ENCODE data around the gene ENO2.

ENO2 gene

DNA sequence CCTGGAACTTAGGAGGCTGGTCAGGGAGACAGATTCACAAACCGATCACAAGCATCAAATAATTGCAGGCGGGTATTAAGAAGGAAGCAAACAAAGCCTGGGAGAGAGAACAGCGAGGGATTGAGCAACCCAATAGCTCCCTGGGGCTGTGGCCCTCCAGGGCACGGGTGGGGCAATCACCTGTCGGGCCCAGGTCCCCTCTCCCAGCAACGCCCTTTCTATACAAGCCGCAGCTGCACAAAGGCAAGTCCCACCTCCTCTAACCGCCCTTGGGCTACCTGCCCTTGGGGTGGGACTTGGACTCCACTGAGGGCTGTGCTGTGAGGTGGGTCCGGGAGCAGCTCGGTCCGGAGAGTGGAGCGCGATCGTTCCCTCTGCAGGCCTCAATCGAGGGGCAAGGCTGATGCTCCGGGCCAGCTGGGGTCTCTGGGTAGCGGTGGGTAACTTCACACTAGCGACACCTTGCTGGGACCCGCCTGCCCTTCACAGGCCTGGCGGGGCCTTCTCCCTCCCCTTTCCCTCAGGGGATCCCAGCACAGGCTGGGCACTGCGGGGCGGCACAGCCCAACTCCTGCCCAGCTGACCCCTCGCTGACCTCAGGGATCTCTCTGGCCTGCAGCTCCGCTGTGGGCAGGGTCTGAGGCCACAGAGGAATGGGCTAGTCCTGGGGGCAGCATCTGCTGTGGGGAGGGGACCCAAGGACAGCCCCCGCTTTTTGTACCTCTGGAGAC is 48.1 kb downstream of the ENO2 start:
- DNase-seq, result no peak

DNA sequence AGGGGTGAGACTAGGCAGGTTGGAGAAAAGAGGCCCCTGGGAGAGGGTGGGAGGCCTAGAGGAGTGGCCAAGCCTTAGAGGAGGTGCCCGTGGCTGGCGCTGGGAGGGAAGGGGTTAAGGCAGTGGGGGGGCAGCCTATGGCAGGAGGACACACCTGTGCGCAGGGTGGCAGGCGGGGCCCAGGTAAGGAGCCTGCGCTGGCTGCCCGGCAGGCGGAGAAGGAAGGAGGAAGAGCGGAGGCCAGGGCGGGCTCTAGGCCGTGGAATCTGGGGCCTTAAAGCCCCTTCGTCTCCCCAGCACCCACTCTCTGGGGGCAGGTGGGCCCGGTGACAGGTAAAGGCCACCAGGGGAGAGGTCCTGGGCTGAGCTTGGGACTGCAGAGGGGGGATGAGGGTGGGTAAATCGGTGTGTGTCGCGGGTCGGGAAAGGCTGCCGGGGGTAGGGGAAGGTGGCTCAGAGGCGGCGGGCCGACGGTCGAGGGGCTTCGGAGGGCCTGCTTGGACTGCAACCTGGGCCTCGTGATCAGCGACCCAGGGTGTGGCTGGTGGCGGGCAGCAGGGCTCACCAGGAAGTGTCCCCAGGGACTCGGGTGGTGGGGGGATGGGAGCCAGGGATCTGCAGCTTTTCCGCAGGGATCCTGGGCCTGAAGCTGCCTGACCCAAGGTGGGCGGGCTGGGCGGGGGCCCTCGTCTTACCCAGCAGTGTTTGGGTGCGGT is 48.8 kb downstream of the ENO2 start:
- no peak for DNase-seq

- DNase-seq, result no peak
Measured at GRCh38 chr12:6963791-6964413, 49.5 kb downstream of the ENO2 start.

GRCh38 chr12:6964605-6965025 is 50.2 kb downstream of the ENO2 start:
- no peak for DNase-seq

- DNase-seq, result peak; percentile 76
Measured at GRCh38 chr12:6965026-6965661, 50.8 kb downstream of the ENO2 start.

GRCh38 chr12:6965714-6966113 is 51.3 kb downstream of the ENO2 start:
- no peak for DNase-seq

GRCh38 chr12:6966351-6966750 is 52.0 kb downstream of the ENO2 start:
- no peak for DNase-seq

DNA sequence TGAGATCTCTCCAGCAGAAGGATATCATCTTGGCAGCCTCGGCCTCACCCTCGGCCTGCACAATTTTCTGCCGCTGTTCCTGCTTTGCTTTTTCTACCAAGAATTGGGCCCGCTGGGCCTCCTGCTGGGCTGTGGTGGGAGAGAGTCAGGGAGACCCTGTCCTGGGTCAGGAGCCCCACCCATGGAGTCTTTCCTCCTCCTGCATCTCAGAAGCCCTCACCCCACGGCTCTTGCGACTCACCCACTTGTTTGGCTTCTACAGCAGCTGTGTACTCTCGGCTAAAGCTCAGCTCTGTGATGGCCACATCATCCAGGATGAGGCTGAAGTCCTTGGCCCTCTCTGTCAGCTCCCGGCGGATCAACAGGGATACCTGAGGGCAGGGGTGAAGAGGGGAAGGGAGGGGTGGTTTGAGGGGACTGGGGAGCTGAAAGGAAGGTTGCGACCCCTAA is 53.3 kb downstream of the ENO2 start:
- DNase-seq, result no peak

- DNase-seq, result no peak
Measured at GRCh38 chr12:6968426-6968825, 54.0 kb downstream of the ENO2 start.

DNA sequence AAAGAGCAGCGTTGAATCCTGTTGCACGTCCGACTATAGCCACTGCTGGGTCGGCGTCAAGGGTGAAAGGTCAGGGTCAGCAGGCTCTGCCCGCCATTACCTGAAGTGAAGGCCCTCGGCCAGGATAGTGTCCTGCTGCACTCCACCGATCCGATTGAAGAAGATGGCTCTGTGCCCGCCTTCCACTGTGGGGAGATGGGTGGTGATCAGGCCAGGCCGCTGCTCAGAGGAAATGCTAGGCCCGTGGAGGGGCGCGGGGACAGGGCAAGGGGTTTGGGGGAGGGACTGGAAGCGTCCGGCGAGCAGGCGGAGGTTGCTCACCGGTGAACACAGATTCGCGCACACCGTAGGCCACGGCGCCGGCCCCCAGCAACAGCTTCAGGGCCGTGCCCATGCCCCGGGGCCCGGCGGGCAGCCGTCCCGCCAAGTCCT is 55.7 kb downstream of the ENO2 start:
- no peak for DNase-seq
